ENCODE measurements around the gene SGK2. TPM values are rescaled to one million over a fixed set of nuclear protein-coding genes. Genes with fewer than 3 reads are reported as not detected.

SGK2 gene
- total RNA-seq, 1 donor from 2014 or later, result 0.23 TPM

DNA sequence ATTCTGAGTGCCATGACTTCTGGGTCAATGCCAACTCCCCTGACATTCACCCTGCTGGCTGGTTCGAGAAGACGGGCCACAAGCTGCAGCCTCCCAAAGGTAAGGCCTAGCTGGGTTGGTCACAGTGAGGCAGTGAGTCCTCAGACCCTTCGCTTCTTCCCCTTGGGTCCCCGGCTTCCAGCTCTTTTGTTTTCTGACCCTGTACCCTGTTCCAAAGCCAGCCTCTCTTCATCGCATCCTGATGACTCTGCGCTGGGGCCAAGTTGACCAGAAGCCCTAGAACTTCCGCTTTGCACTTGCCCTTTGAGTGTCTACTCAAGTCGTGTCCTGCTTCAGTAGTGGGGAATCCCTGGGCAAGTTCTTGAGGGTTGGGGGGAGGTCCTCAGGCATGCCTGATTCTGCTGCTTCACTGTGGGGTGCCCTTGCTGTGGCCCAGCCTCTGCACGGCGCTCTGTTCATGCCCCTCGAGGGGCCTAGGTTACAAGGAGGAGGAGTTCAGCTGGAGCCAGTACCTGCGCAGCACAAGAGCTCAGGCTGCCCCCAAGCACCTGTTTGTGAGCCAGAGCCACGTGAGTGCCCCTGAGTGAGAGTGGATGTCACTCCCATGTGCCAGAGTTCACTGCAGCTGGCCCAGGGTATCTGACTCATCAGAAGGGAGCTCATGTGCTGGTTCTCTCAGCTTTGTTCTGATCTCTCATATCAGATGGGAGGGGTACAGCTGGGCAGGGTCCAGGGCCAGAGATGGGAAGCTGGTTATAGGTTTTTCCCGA, 28.3 kb upstream of the SGK2 start:
- DNase-seq, result no peak
- no peak overlapping the region for H3K27ac Mint-ChIP-seq
- H3K9me3 Mint-ChIP-seq, result no peaks in the 10 kb centered on the region
- peaks cover 1% of the 10 kb centered on the region for H3K27me3 Mint-ChIP-seq
- no peak overlapping the region for H3K4me3 Mint-ChIP-seq
- intact Hi-C loops (cut with micrococcal nuclease), result no loop called here
- H3K36me3 Mint-ChIP-seq (ENCODE audit: low read depth), result no peaks in the 10 kb centered on the region
- H3K4me1 Mint-ChIP-seq, result no peaks in the 10 kb centered on the region

DNA sequence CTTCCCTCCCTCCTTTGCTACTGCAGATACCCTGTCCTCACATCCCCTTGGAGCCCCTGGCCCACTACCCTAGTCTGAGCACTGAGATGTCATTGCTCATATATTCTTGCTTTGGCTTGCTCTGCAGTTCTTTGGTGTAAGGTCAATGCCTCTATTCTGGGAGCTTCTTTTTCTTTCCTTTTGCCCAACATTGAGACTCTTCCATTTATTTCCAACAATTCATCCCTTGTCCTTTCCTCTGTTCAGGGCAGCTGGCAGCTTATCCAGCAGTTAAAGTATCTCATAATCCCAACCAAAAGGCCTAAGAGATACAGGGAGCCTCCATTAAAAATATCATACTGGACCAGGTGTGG, 27.8 kb upstream of the SGK2 start:
- Mint-ChIP-seq H3K36me3 (ENCODE audit: low read depth) (no peaks in the 10 kb centered on the region), H3K9me3 (no peaks in the 10 kb centered on the region), H3K27me3 (peaks cover 1% of the 10 kb centered on the region), H3K4me3 (no peak overlapping the region), H3K4me1 (no peaks in the 10 kb centered on the region), H3K27ac (no peak overlapping the region)
- intact Hi-C loops (cut with micrococcal nuclease), result no loop called here
- no peak for DNase-seq

DNA sequence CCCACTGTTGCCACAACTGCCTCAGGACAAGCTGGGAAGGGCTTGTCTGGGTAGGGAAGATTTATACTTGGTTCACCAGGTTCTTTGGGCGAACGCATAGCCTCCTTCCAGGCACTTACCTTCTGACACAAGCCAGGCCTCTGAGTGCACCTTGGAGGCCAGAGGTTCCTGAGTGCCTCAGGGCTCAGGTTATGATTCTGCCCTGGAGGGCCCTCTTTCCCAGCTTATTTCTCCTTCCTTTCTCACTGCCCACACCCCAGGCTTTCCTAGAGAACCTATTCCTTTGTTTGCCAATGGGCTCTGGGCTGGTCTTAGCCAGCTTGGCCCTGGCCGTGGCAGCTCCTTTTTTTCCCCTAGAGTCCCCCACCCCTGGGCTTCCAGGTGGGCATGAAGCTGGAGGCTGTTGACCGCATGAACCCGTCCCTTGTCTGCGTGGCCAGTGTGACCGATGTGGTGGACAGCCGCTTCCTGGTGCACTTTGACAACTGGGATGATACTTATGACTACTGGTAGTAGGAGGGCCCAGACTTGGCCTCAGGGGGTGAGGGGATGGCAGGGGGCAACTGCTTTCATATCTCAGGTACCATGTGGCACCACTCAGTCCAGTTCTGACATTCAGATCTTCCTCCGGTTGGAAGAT, 26.3 kb upstream of the SGK2 start:
- H3K4me1 Mint-ChIP-seq, result no peaks in the 10 kb centered on the region
- H3K4me3 Mint-ChIP-seq, result no peak overlapping the region
- DNase-seq, result no peak
- H3K27ac Mint-ChIP-seq, result no peak overlapping the region
- intact Hi-C loops (cut with micrococcal nuclease), result no loop called here
- H3K27me3 Mint-ChIP-seq, result no peaks in the 10 kb centered on the region
- peaks cover 3% of the 10 kb centered on the region for H3K36me3 Mint-ChIP-seq (ENCODE audit: low read depth)
- H3K9me3 Mint-ChIP-seq, result no peaks in the 10 kb centered on the region

DNA sequence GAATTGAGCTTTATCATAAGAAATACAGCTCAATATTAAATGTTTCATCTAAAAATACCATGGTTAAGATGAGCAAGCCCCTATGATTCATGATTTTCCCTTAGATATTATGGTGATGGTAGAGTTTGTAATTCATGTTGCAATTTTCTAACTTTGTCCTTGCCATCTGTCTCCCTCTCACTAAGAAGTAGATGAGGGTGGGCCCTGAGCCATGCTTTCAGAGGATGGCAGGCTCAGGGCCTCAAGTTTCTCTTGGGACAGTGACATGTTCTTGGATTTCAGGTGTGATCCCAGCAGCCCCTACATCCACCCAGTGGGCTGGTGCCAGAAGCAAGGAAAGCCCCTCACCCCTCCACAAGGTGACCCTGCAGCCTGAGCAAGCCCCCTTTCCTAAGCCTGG, 25.8 kb upstream of the SGK2 start:
- intact Hi-C loops (cut with micrococcal nuclease), result no loop called here
- Mint-ChIP-seq H3K36me3 (ENCODE audit: low read depth) (peaks cover 3% of the 10 kb centered on the region), H3K4me3 (no peak overlapping the region), H3K9me3 (no peaks in the 10 kb centered on the region), H3K27ac (no peak overlapping the region), H3K27me3 (no peaks in the 10 kb centered on the region), H3K4me1 (no peaks in the 10 kb centered on the region)
- DNase-seq, result no peak

DNA sequence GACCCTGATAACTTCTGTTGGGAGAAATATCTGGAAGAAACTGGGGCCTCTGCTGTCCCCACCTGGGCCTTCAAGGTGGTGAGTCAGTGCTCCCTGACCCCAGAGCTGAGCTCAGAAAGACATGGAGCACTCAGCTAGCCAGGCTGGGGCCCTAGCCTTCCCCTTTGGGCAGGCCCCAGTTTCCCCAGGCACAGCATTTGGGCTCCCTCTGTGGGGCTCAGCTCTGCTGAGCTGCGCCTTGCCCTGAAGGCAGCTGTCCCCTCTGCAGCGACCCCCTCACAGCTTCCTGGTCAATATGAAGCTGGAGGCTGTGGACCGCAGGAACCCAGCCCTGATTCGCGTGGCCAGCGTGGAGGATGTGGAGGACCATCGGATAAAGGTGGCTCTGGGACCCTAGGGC, 24.8 kb upstream of the SGK2 start:
- no peak overlapping the region for H3K4me3 Mint-ChIP-seq
- H3K4me1 Mint-ChIP-seq, result no peaks in the 10 kb centered on the region
- H3K9me3 Mint-ChIP-seq, result no peaks in the 10 kb centered on the region
- H3K36me3 Mint-ChIP-seq (ENCODE audit: low read depth), result peaks cover 3% of the 10 kb centered on the region
- H3K27me3 Mint-ChIP-seq, result no peaks in the 10 kb centered on the region
- intact Hi-C loops (cut with micrococcal nuclease), result no loop called here
- no peak overlapping the region for H3K27ac Mint-ChIP-seq
- no peak for DNase-seq

DNA sequence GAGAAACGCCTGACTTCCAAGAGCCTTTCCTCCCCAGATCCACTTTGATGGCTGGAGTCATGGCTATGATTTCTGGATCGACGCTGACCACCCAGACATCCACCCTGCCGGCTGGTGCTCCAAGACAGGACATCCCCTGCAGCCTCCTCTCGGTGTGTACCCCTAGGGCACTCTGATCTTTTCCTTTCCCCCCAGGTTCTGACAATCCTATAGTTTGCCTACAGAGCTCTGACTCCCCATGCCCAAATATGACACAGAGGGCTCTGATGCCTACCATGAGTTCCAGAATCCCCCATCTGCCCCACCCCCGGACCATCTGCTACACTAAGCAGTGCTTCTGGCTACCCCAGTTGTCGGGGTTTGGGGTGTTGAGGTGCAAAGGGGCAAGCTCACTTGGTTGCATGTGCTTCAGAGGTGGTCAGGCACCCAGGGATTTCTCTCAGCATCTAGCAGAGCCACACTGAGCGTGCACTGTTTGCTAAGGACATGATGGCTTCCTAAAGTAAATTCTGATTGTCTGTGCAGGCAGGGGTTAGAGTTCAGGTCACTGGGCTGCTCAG, 24.0 kb upstream of the SGK2 start:
- DNase-seq, result no peak
- intact Hi-C loops (cut with micrococcal nuclease), result no loop called here
- Mint-ChIP-seq H3K4me1 (no peaks in the 10 kb centered on the region), H3K36me3 (ENCODE audit: low read depth) (peaks cover 3% of the 10 kb centered on the region), H3K4me3 (no peak overlapping the region), H3K9me3 (no peaks in the 10 kb centered on the region), H3K27ac (no peak overlapping the region), H3K27me3 (no peaks in the 10 kb centered on the region)

DNA sequence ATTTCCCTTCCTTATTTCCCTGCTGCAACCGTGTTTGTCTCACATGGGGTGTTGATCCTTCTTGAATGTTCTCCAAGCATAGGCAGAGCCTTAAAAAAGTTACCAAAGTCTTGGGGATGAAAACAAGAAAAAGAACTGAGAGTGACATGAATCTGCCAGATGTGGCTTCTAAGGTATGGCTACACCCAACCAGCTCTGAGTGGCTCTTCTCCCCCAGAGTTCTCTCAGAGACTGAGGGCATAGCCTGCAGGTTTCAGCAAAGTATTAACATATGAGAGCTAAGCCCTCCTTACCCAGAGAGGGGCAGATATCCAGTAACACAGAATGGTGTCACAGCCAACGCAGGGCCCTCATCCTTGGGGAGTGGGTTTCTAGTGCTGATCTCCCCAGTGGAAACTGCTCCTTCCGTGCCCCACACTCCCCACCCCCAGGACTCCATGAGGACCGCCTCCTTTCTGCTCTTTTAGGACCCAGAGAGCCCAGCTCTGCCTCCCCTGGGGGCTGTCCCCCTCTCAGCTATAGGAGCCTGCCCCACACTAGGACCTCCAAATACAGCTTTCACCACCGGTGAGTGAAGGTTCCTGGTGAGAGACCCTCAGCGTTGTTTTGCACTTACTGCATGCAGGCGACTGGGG, 23.3 kb upstream of the SGK2 start:
- no peak overlapping the region for H3K4me3 Mint-ChIP-seq
- intact Hi-C loops (cut with micrococcal nuclease), result no loop called here
- H3K27ac Mint-ChIP-seq, result no peak overlapping the region

DNA sequence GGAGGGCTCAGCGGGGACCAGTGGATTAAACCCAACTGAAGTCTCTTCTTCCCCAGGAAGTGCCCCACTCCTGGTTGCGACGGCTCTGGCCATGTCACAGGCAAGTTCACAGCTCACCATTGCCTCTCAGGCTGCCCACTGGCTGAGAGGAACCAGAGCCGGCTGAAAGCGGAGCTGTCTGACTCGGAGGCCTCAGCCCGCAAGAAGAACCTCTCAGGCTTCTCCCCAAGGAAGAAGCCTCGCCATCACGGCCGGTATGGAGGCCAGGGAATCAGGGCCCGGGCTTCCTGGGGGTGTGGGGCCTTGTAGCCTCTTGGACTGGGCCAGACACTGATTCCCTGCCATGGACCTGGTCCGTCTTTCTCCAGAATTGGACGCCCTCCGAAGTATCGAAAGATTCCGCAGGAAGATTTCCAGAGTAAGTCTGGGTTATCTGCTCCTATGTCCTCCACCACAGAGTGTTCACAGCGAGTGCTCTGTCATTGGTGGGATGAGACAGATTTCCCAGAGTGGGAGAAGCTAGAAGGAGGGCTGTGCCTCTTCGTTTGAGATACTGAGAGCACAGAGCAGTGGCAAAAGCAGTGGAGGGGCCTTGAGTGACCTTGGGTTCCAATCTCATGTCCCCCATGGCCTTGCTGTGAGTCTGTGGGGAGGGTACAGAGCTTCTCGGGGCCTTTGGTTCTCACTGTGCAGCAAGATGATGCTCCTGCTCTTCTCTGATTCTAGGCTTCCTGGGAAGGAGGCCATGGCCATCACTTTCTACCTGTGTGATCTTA, 22.6 kb upstream of the SGK2 start:
- Mint-ChIP-seq H3K27me3 (no peaks in the 10 kb centered on the region), H3K36me3 (ENCODE audit: low read depth) (peaks cover 3% of the 10 kb centered on the region)

More for the DNA sequence above, 23.3 kb upstream of the SGK2 start:
- peaks cover 3% of the 10 kb centered on the region for H3K36me3 Mint-ChIP-seq (ENCODE audit: low read depth)
- no peaks in the 10 kb centered on the region for H3K4me1 Mint-ChIP-seq
- no peaks in the 10 kb centered on the region for H3K27me3 Mint-ChIP-seq
- no peaks in the 10 kb centered on the region for H3K9me3 Mint-ChIP-seq
- no peak for DNase-seq

DNA sequence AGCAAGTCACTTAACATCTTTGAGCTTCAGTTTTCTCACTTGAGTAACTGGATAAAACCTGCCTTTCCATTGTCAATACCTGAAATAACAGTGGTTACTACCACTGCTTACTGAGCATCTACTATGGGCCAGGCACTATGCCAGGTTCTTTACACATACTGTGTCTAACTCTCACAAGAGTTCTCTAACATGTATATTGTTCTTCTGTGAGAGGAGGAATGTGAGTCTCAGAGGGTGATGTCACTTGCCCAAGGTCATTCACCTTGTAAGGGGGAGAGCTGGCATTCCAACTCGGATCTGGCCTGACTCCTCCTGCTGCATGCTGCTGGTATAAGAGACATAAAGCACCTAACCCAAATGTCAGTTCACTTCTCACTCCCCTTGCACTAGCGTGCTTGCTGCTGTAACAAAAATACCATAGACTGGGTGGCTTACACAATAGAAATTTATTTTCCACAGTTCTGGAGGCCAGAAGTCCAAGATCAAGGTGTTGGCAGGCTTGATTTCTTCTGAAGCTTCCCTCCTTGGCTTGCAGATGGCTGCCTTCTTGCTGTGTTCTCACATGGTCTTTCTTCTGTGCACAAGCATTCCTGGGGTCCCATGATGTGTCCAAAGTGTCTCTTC, 21.9 kb upstream of the SGK2 start:
- intact Hi-C loops (cut with micrococcal nuclease), result no loop called here
- Mint-ChIP-seq H3K27me3 (no peaks in the 10 kb centered on the region), H3K36me3 (ENCODE audit: low read depth) (peaks cover 3% of the 10 kb centered on the region), H3K4me1 (no peaks in the 10 kb centered on the region), H3K4me3 (no peak overlapping the region), H3K9me3 (no peaks in the 10 kb centered on the region), H3K27ac (no peak overlapping the region)
- DNase-seq, result no peak

More for the DNA sequence above, 22.6 kb upstream of the SGK2 start:
- intact Hi-C loops (cut with micrococcal nuclease), result no loop called here
- Mint-ChIP-seq H3K4me3 (no peak overlapping the region), H3K27ac (no peak overlapping the region), H3K9me3 (no peaks in the 10 kb centered on the region), H3K4me1 (no peaks in the 10 kb centered on the region)
- no peak for DNase-seq

DNA sequence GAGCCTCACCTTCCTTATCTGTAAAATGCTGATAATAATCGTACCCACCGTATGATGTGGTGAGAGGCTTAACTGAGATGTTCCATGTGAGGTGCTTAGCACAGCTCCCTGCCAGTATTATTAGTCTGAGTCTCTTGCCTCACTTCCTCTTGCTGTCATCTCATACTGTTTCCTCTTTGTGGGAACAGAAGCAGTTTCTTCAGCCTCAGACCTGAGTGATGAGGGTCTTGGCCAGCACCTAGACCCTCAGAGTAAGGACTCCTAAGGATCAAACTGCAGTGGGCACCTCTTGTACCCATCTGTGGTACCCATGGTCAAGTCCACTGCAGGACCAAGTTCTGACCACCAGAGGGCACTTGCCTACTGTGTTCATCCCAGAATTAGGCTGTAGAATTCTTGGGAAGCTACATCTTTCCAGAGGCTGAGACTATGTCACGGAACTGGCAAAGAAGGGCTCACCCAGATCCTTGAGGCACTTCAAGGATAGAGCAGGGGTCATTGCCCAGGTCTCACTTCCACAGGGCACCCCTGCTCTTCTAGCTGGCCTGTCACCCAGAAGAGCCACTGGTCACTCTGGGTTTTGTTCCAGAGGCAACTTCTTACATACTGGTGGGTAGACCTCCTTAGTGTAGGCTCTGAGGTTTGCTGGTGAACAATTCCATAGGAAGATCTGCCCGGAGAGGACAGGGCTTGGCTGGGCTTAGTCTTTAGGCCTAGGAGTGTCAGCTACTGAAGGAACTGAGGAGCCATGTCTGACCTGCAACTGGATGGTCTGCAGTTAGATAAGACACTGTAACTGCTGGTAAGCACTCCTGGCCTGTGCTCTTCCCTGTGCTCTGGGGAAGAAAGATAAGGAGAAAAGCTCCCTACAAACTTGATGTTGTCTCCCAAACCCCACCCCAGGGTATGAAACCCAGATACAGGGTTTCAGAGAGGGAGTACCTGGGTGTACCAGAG, 20.6 kb upstream of the SGK2 start:
- no peaks in the 10 kb centered on the region for H3K27me3 Mint-ChIP-seq
- no peaks in the 10 kb centered on the region for H3K4me1 Mint-ChIP-seq
- H3K4me3 Mint-ChIP-seq, result no peak overlapping the region
- peak; percentile 83 for DNase-seq
- H3K36me3 Mint-ChIP-seq (ENCODE audit: low read depth), result peaks cover 3% of the 10 kb centered on the region
- H3K27ac Mint-ChIP-seq, result no peak overlapping the region
- no peaks in the 10 kb centered on the region for H3K9me3 Mint-ChIP-seq
- intact Hi-C loops (cut with micrococcal nuclease), result loop anchor here (1.0 kb wide), 2 partner anchors 154 to 542 kb away; no protein-coding TSS in a partner anchor

DNA sequence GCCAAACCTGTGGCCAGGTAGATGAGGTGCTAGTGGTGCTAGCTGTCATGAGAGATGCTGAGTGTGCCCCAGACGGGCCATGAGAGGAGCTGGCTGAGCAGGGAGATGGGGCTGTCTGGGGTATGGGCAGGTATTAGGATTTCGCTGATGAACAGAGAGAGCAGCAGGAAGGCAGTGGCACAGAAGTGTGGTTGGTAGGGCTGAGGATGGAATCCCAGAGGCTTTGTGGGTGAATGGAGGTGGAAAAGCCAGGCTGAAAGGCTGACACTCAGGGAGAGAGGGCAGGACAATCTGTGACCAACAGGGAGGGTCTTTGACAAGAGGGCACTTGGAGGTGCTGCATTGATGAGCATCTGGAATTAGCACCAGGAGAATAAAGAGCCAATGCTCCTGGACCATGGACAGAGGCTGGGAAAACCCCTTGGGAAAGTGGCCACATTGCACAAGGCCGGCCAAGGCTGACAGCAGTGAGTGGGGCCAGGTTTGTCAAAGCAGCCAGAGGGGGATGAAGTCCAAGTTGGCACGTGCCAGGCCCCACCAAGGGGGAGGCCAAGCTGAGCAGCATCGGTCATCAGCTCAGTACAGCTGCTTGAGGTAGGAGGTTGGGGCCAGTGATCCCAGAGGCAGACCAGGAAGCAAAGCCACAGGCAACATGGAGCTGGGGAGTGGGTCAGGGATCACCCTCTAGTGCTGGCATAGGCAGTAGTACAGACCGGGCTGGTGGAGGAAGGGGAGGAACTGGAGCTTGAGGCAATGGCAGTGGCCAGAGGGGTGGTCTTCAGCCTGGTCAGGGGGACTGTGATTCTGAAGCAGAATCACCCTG, 19.7 kb upstream of the SGK2 start:
- H3K27ac Mint-ChIP-seq, result no peak overlapping the region

More for the DNA sequence above, 19.7 kb upstream of the SGK2 start:
- Mint-ChIP-seq H3K4me3 (no peak overlapping the region), H3K27me3 (no peaks in the 10 kb centered on the region), H3K36me3 (ENCODE audit: low read depth) (peaks cover 3% of the 10 kb centered on the region), H3K4me1 (no peaks in the 10 kb centered on the region), H3K9me3 (no peaks in the 10 kb centered on the region)
- no peak for DNase-seq
- intact Hi-C loops (cut with micrococcal nuclease), result loop anchor here (1.0 kb wide), 2 partner anchors 153 to 541 kb away; no protein-coding TSS in a partner anchor
